SK-N-SH (cell line): Measurements from ENCODE around the gene GSE1. TPM values are rescaled to one million over a fixed set of nuclear protein-coding genes. Genes with fewer than 3 reads are reported as not detected.

Experiments
- CTCF ChIA-PET: fragments of 300-600, 350-600 bp; formaldehyde crosslinking; extraction: SDS; loops from one replicate; lab custom pipeline; 2021; lab: Yijun Ruan, JAX
- POLR2A ChIA-PET: fragments of 350-600 bp; sonication (Branson Sonifier 250); formaldehyde crosslinking; extraction: SDS; loops from one replicate; lab custom pipeline; 2020; ENCODE audit warnings: antibody characterized with exemption, inconsistent platforms; lab: Yijun Ruan, JAX
- DNase-seq: peaks from one replicate; pipeline ENCODE4 v3.0.0; 2012
- H2AFZ ChIP-seq: fragments of 200-600 bp; sonication (generic); 2 replicates; pipeline ENCODE4 v1.8.1; 2016; ENCODE audit warnings: antibody characterized with exemption, mild to moderate bottlenecking, low read depth
- H3F3A ChIP-seq: fragments of 200-600 bp; sonication (generic); replicated peaks from 2 replicates; pipeline ENCODE3; 2016; ENCODE audit warnings: antibody characterized with exemption, mild to moderate bottlenecking; ENCODE audit not compliant: insufficient read depth
- H3K27ac ChIP-seq, 2 experiments: fragments of 200-500 bp in 1 of 2; fragments of 200-600 bp in 1 of 2; sonication (Bioruptor generic) in 1 of 2; sonication (generic), shearing (Covaris generic) in 1 of 2; 2 replicates each; pipeline versions ENCODE4 v1.5.1 to v1.6.1; 2014 to 2016; ENCODE audit warnings: low read depth in 2 of 2, inconsistent platforms in 1 of 2, low read length in 1 of 2, mild to moderate bottlenecking in 1 of 2, mixed read lengths in 1 of 2
- H3K27me3 ChIP-seq: fragments of 200-600 bp; sonication (generic), shearing (Covaris generic); 2 replicates; pipeline ENCODE4 v1.6.1; 2016; ENCODE audit warnings: mixed run types; ENCODE audit not compliant: insufficient read depth
- H3K36me3 ChIP-seq, 2 experiments: fragments of 200-500 bp in 1 of 2; fragments of 200-600 bp in 1 of 2; sonication (Bioruptor generic) in 1 of 2; sonication (generic) in 1 of 2; replicated peaks in 1 of 2; 2 replicates each; pipeline versions ENCODE3 to v1.5.1; 2014 to 2016; ENCODE audit warnings: low read length in 1 of 2, mild to moderate bottlenecking in 1 of 2; ENCODE audit not compliant: insufficient read depth in 2 of 2, control insufficient read depth in 1 of 2
- H3K4me1 ChIP-seq, 2 experiments: fragments of 200-500 bp in 1 of 2; fragments of 200-600 bp in 1 of 2; sonication (Bioruptor generic) in 1 of 2; sonication (generic), shearing (Covaris generic) in 1 of 2; 2 replicates each; pipeline versions ENCODE4 v1.5.1 to v1.6.1; 2014 to 2016; ENCODE audit warnings: low read depth in 1 of 2, low read length in 1 of 2, mixed run types in 1 of 2; ENCODE audit not compliant: insufficient read depth in 2 of 2, control insufficient read depth in 1 of 2
- H3K4me2 ChIP-seq: fragments of 200-600 bp; sonication (generic), shearing (Covaris generic); 2 replicates; pipeline ENCODE4 v1.6.1; 2017; ENCODE audit warnings: mixed run types
- H3K4me3 ChIP-seq, 2 experiments: fragments of 200-500 bp in 1 of 2; fragments of 200-600 bp in 1 of 2; sonication (Bioruptor generic) in 1 of 2; sonication (generic), shearing (Covaris generic) in 1 of 2; 2 replicates each; pipeline versions ENCODE4 v1.5.1 to v1.8.1; 2014 to 2016; ENCODE audit warnings: low read depth in 2 of 2, inconsistent platforms in 1 of 2, low read length in 1 of 2, mild to moderate bottlenecking in 1 of 2, mixed read lengths in 1 of 2, moderate library complexity in 1 of 2
- H3K79me2 ChIP-seq: fragments of 200-600 bp; sonication (generic); 2 replicates; pipeline ENCODE4 v1.8.1; 2017; ENCODE audit warnings: mild to moderate bottlenecking; ENCODE audit not compliant: insufficient read depth
- H3K9ac ChIP-seq: fragments of 200-600 bp; sonication (generic); 2 replicates; pipeline ENCODE4 v1.6.1; 2017; ENCODE audit warnings: mixed run types
- H3K9me2 ChIP-seq: fragments of 200-600 bp; sonication (generic); 2 replicates; pipeline ENCODE4 v1.6.1; 2017; ENCODE audit warnings: mixed run types
- H3K9me3 ChIP-seq: fragments of 200-600 bp; sonication (generic); 2 replicates; pipeline ENCODE4 v1.6.1; 2017; ENCODE audit warnings: mixed run types, mild to moderate bottlenecking, moderate library complexity
- H4K20me1 ChIP-seq: fragments of 200-600 bp; sonication (generic); 2 replicates; pipeline ENCODE4 v1.6.1; 2017; ENCODE audit warnings: mild to moderate bottlenecking, mixed run types; ENCODE audit not compliant: insufficient read depth
- ELF1 ChIP-seq: IDR thresholded peaks from 2 replicates; pipeline ENCODE4 v1.4.0; 2012
- FOXJ3 ChIP-seq: sonication (generic); formaldehyde crosslinking; IDR thresholded peaks from 2 replicates; pipeline ENCODE4 v1.5.1; 2020; ENCODE audit warnings: mild to moderate bottlenecking, missing genetic modification reagents
- FOXM1 ChIP-seq: IDR thresholded peaks from 2 replicates; pipeline ENCODE4 v1.4.0; 2012; ENCODE audit warnings: low read depth, mild to moderate bottlenecking
- GATA2 ChIP-seq: sonication (generic); formaldehyde crosslinking; IDR thresholded peaks from 2 replicates; pipeline ENCODE4 v1.5.0; 2020; ENCODE audit warnings: mild to moderate bottlenecking, missing genetic modification reagents
- JUND ChIP-seq: IDR thresholded peaks from 2 replicates; pipeline ENCODE4 v1.4.0; 2012
- NFIC ChIP-seq: IDR thresholded peaks from 2 replicates; pipeline ENCODE4 v1.4.0; 2012; ENCODE audit warnings: borderline replicate concordance
- NRF1 ChIP-seq: IDR thresholded peaks from 2 replicates; pipeline ENCODE4 v1.6.1; 2012; ENCODE audit warnings: low read depth, mild to moderate bottlenecking, low read length
- PBX3 ChIP-seq: IDR thresholded peaks from 2 replicates; pipeline ENCODE4; 2012
- POLR2AphosphoS5 ChIP-seq: IDR thresholded peaks from 2 replicates; pipeline ENCODE4 v1.6.1; 2012; ENCODE audit warnings: low read depth, low read length
- RAD21 ChIP-seq: IDR thresholded peaks from 2 replicates; pipeline ENCODE4 v1.6.1; 2012; ENCODE audit warnings: mild to moderate bottlenecking, low read length
- RCOR1 ChIP-seq: fragments of 150-350 bp; IDR thresholded peaks from 2 replicates; pipeline ENCODE4 v1.6.1; 2017; ENCODE audit warnings: antibody characterized with exemption, low read length
- RFX5 ChIP-seq: IDR thresholded peaks from 2 replicates; pipeline ENCODE4 v1.6.1; 2012; ENCODE audit warnings: mild to moderate bottlenecking, improper control_type of control experiment, low read length
- RXRA ChIP-seq: IDR thresholded peaks from 2 replicates; pipeline ENCODE4 v1.4.0; 2012; ENCODE audit warnings: low read depth, mild to moderate bottlenecking, borderline replicate concordance
- SIN3A ChIP-seq: IDR thresholded peaks from 2 replicates; pipeline ENCODE4 v1.6.1; 2012; ENCODE audit warnings: low read depth, mild to moderate bottlenecking, low read length, moderate library complexity, borderline replicate concordance
- TCF12 ChIP-seq: IDR thresholded peaks from 2 replicates; pipeline ENCODE4 v1.4.0; 2012
- TEAD4 ChIP-seq: IDR thresholded peaks from 2 replicates; pipeline ENCODE4 v1.4.0; 2012; ENCODE audit warnings: mild to moderate bottlenecking, borderline replicate concordance; ENCODE audit not compliant: insufficient read depth
- WGBS: methylation state at CpG from one replicate; pipeline ENCODE4 v1.1.6; 2017; ENCODE audit warnings: low lambda C conversion rate; 5-methylcytosine and 5-hydroxymethylcytosine counted together
- polyA plus RNA-seq, 3 experiments: library from polyadenylated mRNA; depleted of rRNA; stranded (reverse); fragments of >200 nt; gene quantifications; 2 replicates each; pipeline ENCODE4 v1.2.3, GENCODE V29; 2012
- TF ChIP-seq, protein P1 (sequence below): IDR thresholded peaks from 2 replicates; pipeline ENCODE4 v1.4.0; 2012; ENCODE audit warnings: low read depth, borderline replicate concordance
- TF ChIP-seq, protein P2 (sequence below): IDR thresholded peaks from 2 replicates; pipeline ENCODE4 v1.4.0; 2012; ENCODE audit warnings: low read depth

GSE1 gene
- polyA plus RNA-seq, 1 of the 3 experiments (the other 2 are of a cell fraction), result 26.5 TPM

- no peak for DNase-seq
- 94% methylated on average over 11 of the region's 11 CpGs for WGBS
- Histone ChIP-seq H3K9me3 (no peaks in the 10 kb centered on the region), H3F3A (no peaks in the 10 kb centered on the region), H3K4me2 (no peak overlapping the region), H3K9me2 (no peaks in the 10 kb centered on the region), H3K79me2 (peaks cover 75% of the 10 kb centered on the region), H3K4me1 (peaks cover 6 to 93% of the 10 kb centered on the region in 2 experiments; a peak in 3 of 4 replicates), H3K36me3 (peaks cover 0 to 15% of the 10 kb centered on the region in 2 experiments), H3K27ac (no peak overlapping the region; a peak in 1 of 4 replicates), H3K9ac (no peak overlapping the region), H3K4me3 (no peak overlapping the region), H4K20me1 (peaks cover 100% of the 10 kb centered on the region), H3K27me3 (no peaks in the 10 kb centered on the region), H2AFZ (no peak overlapping the region)
- ChIA-PET CTCF (interaction anchor here (0.9 to 10.3 kb wide), 3 partner anchors 8 to 274 kb away, joined by 3 to 106 read pairs (median 3); partner anchors contain the start of gene GSE1), POLR2A (no interaction called here)
- no peak for TF ChIP-seq TEAD4
- no peak for TF ChIP-seq TCF12
- no peak for TF ChIP-seq SIN3A
- no peak for TF ChIP-seq RFX5
- no peak for TF ChIP-seq JUND
- no peak for TF ChIP-seq PBX3
- TF ChIP-seq POLR2AphosphoS5, result no peak
- TF ChIP-seq RCOR1, result no peak
- TF ChIP-seq ELF1, result no peak
- TF ChIP-seq, protein P1, sequence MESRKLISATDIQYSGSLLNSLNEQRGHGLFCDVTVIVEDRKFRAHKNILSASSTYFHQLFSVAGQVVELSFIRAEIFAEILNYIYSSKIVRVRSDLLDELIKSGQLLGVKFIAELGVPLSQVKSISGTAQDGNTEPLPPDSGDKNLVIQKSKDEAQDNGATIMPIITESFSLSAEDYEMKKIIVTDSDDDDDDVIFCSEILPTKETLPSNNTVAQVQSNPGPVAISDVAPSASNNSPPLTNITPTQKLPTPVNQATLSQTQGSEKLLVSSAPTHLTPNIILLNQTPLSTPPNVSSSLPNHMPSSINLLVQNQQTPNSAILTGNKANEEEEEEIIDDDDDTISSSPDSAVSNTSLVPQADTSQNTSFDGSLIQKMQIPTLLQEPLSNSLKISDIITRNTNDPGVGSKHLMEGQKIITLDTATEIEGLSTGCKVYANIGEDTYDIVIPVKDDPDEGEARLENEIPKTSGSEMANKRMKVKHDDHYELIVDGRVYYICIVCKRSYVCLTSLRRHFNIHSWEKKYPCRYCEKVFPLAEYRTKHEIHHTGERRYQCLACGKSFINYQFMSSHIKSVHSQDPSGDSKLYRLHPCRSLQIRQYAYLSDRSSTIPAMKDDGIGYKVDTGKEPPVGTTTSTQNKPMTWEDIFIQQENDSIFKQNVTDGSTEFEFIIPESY, result no peak
- no peak for TF ChIP-seq NRF1
- no peak for TF ChIP-seq NFIC
- TF ChIP-seq GATA2 (CRISPR knock-in tag), result no peak
- TF ChIP-seq, protein P2, sequence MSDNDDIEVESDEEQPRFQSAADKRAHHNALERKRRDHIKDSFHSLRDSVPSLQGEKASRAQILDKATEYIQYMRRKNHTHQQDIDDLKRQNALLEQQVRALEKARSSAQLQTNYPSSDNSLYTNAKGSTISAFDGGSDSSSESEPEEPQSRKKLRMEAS, result no peak
- TF ChIP-seq FOXM1, result no peak
- no peak for TF ChIP-seq FOXJ3 (CRISPR knock-in tag)
- no peak for TF ChIP-seq RAD21
- TF ChIP-seq RXRA, result no peak
These were observed 10.1 kb downstream of the GSE1 start for GRCh38 chr16:85623250-85623649.
